ENCODE results near the gene GNL2.

- TF ChIP-seq CTCF (IDR thresholded peaks at IDR 0.05; ENCODE audit: low read depth, low read length), result no peak
- TF ChIP-seq MAX (IDR thresholded peaks at IDR 0.05; ENCODE audit: low read depth, low read length), result no peak
Observed at GRCh38 chr1:37633040-37633937, 37.6 kb upstream of the GNL2 start.
